Spleen (tissue), 7 donors: ENCODE measurements around the gene C8G.
A peak's percentile ranks its signal among the peaks of the same experiment; 100 is the strongest.

Experiments used
- POLR2AphosphoS5 ChIP-seq, 3 donors: sonication (generic); formaldehyde crosslinking; IDR thresholded peaks; one replicate each; pipeline ENCODE4 v1.5.1; 2017; ENCODE audit warnings: antibody characterized with exemption in 3 of 3
- TF ChIP-seq, protein P1 (sequence below), 11 experiments: fragments of 200-600 bp in 7 of 11; fragments of 450-650 bp in 4 of 11; sonication (generic) in 4 of 11; IDR thresholded peaks in 8 of 11; conservative IDR thresholded peaks in 3 of 11; 1 replicate in 7 of 11; 2 replicates in 4 of 11; pipeline versions ENCODE4 v1.4.0 to v1.8.0; 2016 to 2021; ENCODE audit warnings: antibody characterized with exemption in 11 of 11, inconsistent platforms in 4 of 11, mild to moderate bottlenecking in 1 of 11
- donor health status: DM: no; HTN: no; CAD: no; lungs with moderate emphysema.
- donor health status: DM: no; HTN: no; CAD: no.
- donor health status: DM: no; HTN: no; CAD: no.

DNA sequence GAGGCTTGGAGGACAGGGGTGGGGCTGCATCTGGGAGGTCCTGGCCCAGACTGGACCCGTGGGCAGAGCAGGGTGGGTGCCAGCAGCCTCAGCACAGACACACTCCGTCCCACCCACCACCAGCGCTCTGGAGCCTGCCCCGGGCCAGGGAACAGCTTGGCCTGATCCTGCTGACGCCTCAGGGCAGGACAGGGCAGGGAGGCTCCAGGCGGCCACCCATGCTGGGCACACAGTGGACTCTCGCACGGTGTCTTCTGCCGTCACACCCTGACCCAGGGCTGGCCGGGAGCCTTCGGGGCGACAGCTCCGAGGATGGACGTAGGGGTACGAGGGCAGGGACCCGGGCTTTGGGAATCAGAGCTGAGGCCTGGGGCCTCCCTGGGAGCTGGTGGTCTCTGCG, 24.1 kb downstream of the C8G start:
- TF ChIP-seq, protein P1, sequence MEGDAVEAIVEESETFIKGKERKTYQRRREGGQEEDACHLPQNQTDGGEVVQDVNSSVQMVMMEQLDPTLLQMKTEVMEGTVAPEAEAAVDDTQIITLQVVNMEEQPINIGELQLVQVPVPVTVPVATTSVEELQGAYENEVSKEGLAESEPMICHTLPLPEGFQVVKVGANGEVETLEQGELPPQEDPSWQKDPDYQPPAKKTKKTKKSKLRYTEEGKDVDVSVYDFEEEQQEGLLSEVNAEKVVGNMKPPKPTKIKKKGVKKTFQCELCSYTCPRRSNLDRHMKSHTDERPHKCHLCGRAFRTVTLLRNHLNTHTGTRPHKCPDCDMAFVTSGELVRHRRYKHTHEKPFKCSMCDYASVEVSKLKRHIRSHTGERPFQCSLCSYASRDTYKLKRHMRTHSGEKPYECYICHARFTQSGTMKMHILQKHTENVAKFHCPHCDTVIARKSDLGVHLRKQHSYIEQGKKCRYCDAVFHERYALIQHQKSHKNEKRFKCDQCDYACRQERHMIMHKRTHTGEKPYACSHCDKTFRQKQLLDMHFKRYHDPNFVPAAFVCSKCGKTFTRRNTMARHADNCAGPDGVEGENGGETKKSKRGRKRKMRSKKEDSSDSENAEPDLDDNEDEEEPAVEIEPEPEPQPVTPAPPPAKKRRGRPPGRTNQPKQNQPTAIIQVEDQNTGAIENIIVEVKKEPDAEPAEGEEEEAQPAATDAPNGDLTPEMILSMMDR (IDR thresholded peaks at IDR 0.05 in 8 of 11, conservative IDR thresholded peaks at IDR 0.05 in 3 of 11), result no peak
- peak in 2 of 3 donors; percentile 33 to 37 for TF ChIP-seq POLR2AphosphoS5 (IDR thresholded peaks at IDR 0.05)
